ENCODE measurements around the gene BCR.
A peak's percentile ranks its signal among the peaks of the same experiment; 100 is the strongest.

BCR gene

DNA sequence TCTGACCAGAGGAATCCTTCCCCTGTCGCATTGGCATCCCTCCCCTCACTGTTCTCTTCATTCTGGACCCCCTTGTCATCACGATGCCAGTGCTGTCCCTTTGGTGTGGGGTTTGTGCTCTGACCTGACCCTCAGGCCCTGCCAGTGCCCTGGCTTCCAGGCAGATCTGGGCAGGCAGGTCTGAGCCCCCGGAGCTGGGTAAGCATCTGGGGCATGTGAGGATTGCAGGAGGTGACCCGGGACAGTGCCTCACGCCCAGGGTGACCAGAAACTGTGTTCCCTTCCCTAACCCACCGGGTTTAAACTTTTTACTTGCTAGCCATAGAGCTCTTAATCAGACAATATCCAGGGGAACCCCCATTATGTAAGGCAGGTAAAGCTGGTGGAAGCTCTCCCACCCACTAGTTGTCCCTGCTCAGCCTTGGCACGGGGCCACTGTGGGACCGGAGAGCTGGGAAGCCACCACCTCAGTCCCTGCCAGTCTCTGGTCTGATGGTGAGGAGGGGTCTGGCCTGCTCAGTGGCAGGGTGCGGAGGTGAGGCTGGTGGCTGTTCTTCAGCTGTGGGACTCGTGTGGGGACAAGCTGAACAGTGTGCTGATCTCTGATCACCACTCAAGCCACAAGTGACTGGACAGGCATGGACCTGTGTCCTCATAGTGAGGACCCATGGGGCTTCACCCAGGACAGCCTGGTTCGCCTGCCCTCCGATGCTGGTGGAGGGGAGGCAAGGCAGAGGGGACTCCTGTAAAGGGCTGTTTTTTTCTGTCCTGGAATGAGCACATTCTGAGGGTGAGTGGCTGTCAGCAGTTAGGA is 38.0 kb downstream of the BCR start:
- Histone ChIP-seq H3K4me1 (ENCODE audit: control insufficient read depth, low read length) (peaks cover 100% of the 10 kb centered on the region), H3K9me2 (replicated peaks; ENCODE audit: control insufficient read depth, low read length) (no peaks in the 10 kb centered on the region), H3K4me3 (ENCODE audit: low read length) (peak overlapping the region; percentile 79), H3K79me2 (ENCODE audit: control insufficient read depth, low read length) (peaks cover 100% of the 10 kb centered on the region), H4K20me1 (ENCODE audit: control insufficient read depth, insufficient read depth, low read depth, low read length) (peaks cover 19% of the 10 kb centered on the region), H3K36me3 (ENCODE audit: control insufficient read depth, low read length) (peaks cover 30% of the 10 kb centered on the region), H3K4me2 (ENCODE audit: low read length) (peak overlapping the region; percentile 100), H3K27me3 (ENCODE audit: control insufficient read depth, low read length) (no peaks in the 10 kb centered on the region), H3F3A (ENCODE audit: control insufficient read depth, insufficient read depth) (0 out of 2 replicates have a peak, but pooled peaks cover 9% of the 10 kb centered on the region), H3K9me3 (ENCODE audit: control insufficient read depth, insufficient read depth, low read length) (no peaks in the 10 kb centered on the region), H3K27ac (ENCODE audit: low read depth, low read length) (peak overlapping the region; percentile 79)
- TF ChIP-seq EZH2phosphoT487 (IDR thresholded peaks at IDR 0.05; ENCODE audit: borderline replicate concordance, low read length) (no peak), CTCF (IDR thresholded peaks at IDR 0.05; ENCODE audit: low read depth, low read length, poor library complexity, severe bottlenecking) (no peak)

DNA sequence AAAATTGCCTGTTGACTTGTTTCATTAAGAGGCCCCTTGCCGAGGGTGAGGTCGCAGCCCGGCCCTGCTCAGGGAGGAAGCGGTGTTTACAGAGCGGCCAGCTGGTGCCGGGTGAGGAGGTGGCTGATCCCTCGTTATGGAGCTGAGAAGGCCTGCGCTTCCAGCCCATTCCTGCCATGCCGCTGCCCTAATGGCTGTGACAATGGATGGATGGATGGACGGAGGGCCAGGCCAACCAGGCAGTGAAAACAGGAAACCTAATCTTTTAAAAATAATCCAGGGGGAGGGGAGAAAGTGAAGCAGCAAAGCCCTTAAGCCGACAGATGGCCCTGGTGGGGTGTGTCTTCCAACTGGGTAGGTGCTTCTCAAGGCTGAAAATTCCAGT is 38.5 kb downstream of the BCR start:
- TF ChIP-seq EZH2phosphoT487 (IDR thresholded peaks at IDR 0.05; ENCODE audit: borderline replicate concordance, low read length) (no peak), CTCF (IDR thresholded peaks at IDR 0.05; ENCODE audit: low read depth, low read length, poor library complexity, severe bottlenecking) (no peak)
- H3K4me2 ChIP-seq (ENCODE audit: low read length) = peak overlapping the region; percentile 100
- peaks cover 100% of the 10 kb centered on the region for H3K79me2 ChIP-seq (ENCODE audit: control insufficient read depth, low read length)
- 0 out of 2 replicates have a peak, but pooled peaks cover 8% of the 10 kb centered on the region for H3F3A ChIP-seq (ENCODE audit: control insufficient read depth, insufficient read depth)
- peaks cover 29% of the 10 kb centered on the region for H3K36me3 ChIP-seq (ENCODE audit: control insufficient read depth, low read length)
- H3K27me3 ChIP-seq (ENCODE audit: control insufficient read depth, low read length) = no peaks in the 10 kb centered on the region
- H3K4me3 ChIP-seq (ENCODE audit: low read length) = peak overlapping the region; percentile 79
- H4K20me1 ChIP-seq (ENCODE audit: control insufficient read depth, insufficient read depth, low read depth, low read length) = peaks cover 19% of the 10 kb centered on the region
- no peaks in the 10 kb centered on the region for H3K9me2 ChIP-seq (replicated peaks; ENCODE audit: control insufficient read depth, low read length)
- peaks cover 95% of the 10 kb centered on the region for H3K4me1 ChIP-seq (ENCODE audit: control insufficient read depth, low read length)
- H3K9me3 ChIP-seq (ENCODE audit: control insufficient read depth, insufficient read depth, low read length) = no peaks in the 10 kb centered on the region
- H3K27ac ChIP-seq (ENCODE audit: low read depth, low read length) = peak overlapping the region; percentile 79

DNA sequence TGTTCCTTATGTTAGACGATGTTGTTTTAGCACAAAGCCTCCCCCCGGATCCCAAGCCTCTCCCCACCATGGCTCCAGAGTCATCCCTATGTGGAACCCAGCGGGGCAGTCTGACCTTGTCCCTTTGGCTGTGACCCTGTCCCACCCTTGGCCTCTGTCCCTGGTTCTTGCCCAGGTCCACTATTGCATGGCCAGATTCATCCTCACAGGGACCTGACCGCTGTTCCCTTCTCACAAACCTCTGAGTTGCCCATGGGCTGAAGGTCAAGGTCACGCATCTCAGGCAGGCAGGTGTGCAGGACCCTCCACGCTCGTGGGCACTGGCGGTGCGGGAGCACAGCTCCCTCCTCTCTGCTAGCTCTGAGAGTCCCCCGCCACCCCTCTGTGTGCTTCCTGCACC is 39.0 kb downstream of the BCR start:
- Histone ChIP-seq H3K4me1 (ENCODE audit: control insufficient read depth, low read length) (peaks cover 91% of the 10 kb centered on the region), H3K27ac (ENCODE audit: low read depth, low read length) (peak overlapping the region; percentile 79)

More for the DNA sequence above, 39.0 kb downstream of the BCR start:
- H3K4me2 ChIP-seq (ENCODE audit: low read length) = peak overlapping the region; percentile 100
- H3F3A ChIP-seq (ENCODE audit: control insufficient read depth, insufficient read depth) = 0 out of 2 replicates have a peak, but pooled peaks cover 8% of the 10 kb centered on the region
- TF ChIP-seq CTCF (IDR thresholded peaks at IDR 0.05; ENCODE audit: low read depth, low read length, poor library complexity, severe bottlenecking) = no peak
- no peak for TF ChIP-seq EZH2phosphoT487 (IDR thresholded peaks at IDR 0.05; ENCODE audit: borderline replicate concordance, low read length)
- peak overlapping the region; percentile 79 for H3K4me3 ChIP-seq (ENCODE audit: low read length)
- H3K36me3 ChIP-seq (ENCODE audit: control insufficient read depth, low read length) = peaks cover 28% of the 10 kb centered on the region
- H3K79me2 ChIP-seq (ENCODE audit: control insufficient read depth, low read length) = peaks cover 100% of the 10 kb centered on the region
- no peaks in the 10 kb centered on the region for H3K9me3 ChIP-seq (ENCODE audit: control insufficient read depth, insufficient read depth, low read length)
- H3K9me2 ChIP-seq (replicated peaks; ENCODE audit: control insufficient read depth, low read length) = no peaks in the 10 kb centered on the region
- H3K27me3 ChIP-seq (ENCODE audit: control insufficient read depth, low read length) = no peaks in the 10 kb centered on the region
- H4K20me1 ChIP-seq (ENCODE audit: control insufficient read depth, insufficient read depth, low read depth, low read length) = peaks cover 19% of the 10 kb centered on the region

Measured in DOHH2 (cell line).